H1 (cell line): Measurements from ENCODE around the gene ZFAND3. TPM values are rescaled to one million over a fixed set of nuclear protein-coding genes. Genes with fewer than 3 reads are reported as not detected.

ENCODE experiments used
- CTCF ChIA-PET: fragments of 300-600 bp; sonication (Branson Sonifier 250); formaldehyde crosslinking; loops from one replicate; lab custom pipeline; 2021; ENCODE audit not compliant: partially characterized antibody; lab: Charles Lee
- POLR2A ChIA-PET: fragments of 300-600 bp; sonication (Branson Sonifier 250); formaldehyde crosslinking; loops from one replicate; lab custom pipeline; 2021; ENCODE audit warnings: inconsistent platforms; ENCODE audit not compliant: partially characterized antibody; lab: Charles Lee
- DNase-seq, 2 experiments: peaks; one replicate each; pipeline versions ENCODE4 v3.0.0 to v3.0.0-alpha.2; 2010 to 2022; ENCODE audit warnings: low spot score in 2 of 2, low read depth in 1 of 2, mixed read lengths in 1 of 2
- FAIRE-seq: peaks from 2 replicates; lab custom pipeline; 2011; peaks lifted over from hg19 to GRCh38; lab: Jason Lieb, UNC
- H2AFZ ChIP-seq: 2 replicates; pipeline ENCODE4 v1.8.1; 2012; ENCODE audit warnings: low read length, inconsistent platforms
- H2AK5ac ChIP-seq: 2 replicates; pipeline ENCODE4 v1.6.1; 2013; ENCODE audit warnings: low read depth, low read length
- H2BK120ac ChIP-seq: replicated peaks from 2 replicates; pipeline ENCODE3; 2013; ENCODE audit warnings: low read depth, low read length, inconsistent platforms
- H2BK12ac ChIP-seq: 2 replicates; pipeline ENCODE4 v1.6.1; 2013; ENCODE audit warnings: low read depth, low read length
- H2BK15ac ChIP-seq: 2 replicates; pipeline ENCODE4 v1.6.1; 2013; ENCODE audit warnings: low read length
- H2BK20ac ChIP-seq: 2 replicates; pipeline ENCODE4 v1.6.1; 2013; ENCODE audit warnings: low read length
- H2BK5ac ChIP-seq: 2 replicates; pipeline ENCODE4 v1.6.1; 2013; ENCODE audit warnings: low read depth, low read length
- H3K14ac ChIP-seq: 2 replicates; pipeline ENCODE4 v1.6.1; 2013; ENCODE audit warnings: inconsistent platforms; ENCODE audit not compliant: insufficient read length
- H3K18ac ChIP-seq: 2 replicates; pipeline ENCODE4 v1.6.1; 2013; ENCODE audit warnings: low read length; ENCODE audit errors: extremely low read depth
- H3K23ac ChIP-seq: 2 replicates; pipeline ENCODE4 v1.6.1; 2013; ENCODE audit warnings: inconsistent platforms; ENCODE audit not compliant: insufficient read length
- H3K23me2 ChIP-seq: 2 replicates; pipeline ENCODE4 v1.6.1; 2013; ENCODE audit warnings: low read depth, low read length
- H3K27ac ChIP-seq: 2 replicates; pipeline ENCODE4 v1.6.1; 2011; ENCODE audit warnings: low read depth, low read length, inconsistent platforms
- H3K27me3 ChIP-seq, 4 experiments: replicated peaks in 1 of 4; 1 replicate in 1 of 4; 2 replicates in 3 of 4; pipeline versions ENCODE4 v1.6.1 to v1.8.1; 2011 to 2013; ENCODE audit warnings: low read length in 3 of 4, mild to moderate bottlenecking in 3 of 4, inconsistent platforms in 2 of 4, mixed read lengths in 2 of 4, moderate library complexity in 1 of 4; ENCODE audit not compliant: control insufficient read depth in 3 of 4, insufficient read depth in 3 of 4; ENCODE audit errors: extremely low read depth in 1 of 4
- H3K36me3 ChIP-seq, 4 experiments: 2 replicates each; pipeline versions ENCODE4 v1.6.1 to v1.8.1; 2011 to 2013; ENCODE audit warnings: mild to moderate bottlenecking in 4 of 4, low read length in 3 of 4, moderate library complexity in 2 of 4, control low read depth in 1 of 4, inconsistent platforms in 1 of 4; ENCODE audit not compliant: insufficient read depth in 4 of 4, control insufficient read depth in 2 of 4
- H3K4ac ChIP-seq: replicated peaks from 2 replicates; pipeline ENCODE3; 2013; ENCODE audit warnings: low read length, low read depth, mixed read lengths, inconsistent platforms; ENCODE audit not compliant: insufficient read length
- H3K4me1 ChIP-seq, 4 experiments: replicated peaks in 1 of 4; 1 replicate in 1 of 4; 2 replicates in 3 of 4; pipeline versions ENCODE4 v1.6.1 to v1.8.1; 2011 to 2013; ENCODE audit warnings: low read length in 3 of 4, inconsistent platforms in 2 of 4, mixed read lengths in 1 of 4; ENCODE audit not compliant: insufficient read depth in 4 of 4, control insufficient read depth in 3 of 4
- H3K4me2 ChIP-seq, 2 experiments: 2 replicates each; pipeline versions ENCODE4 v1.6.1 to v1.8.1; 2011 to 2013; ENCODE audit warnings: low read depth in 2 of 2, low read length in 2 of 2, control low read depth in 1 of 2, inconsistent platforms in 1 of 2, mild to moderate bottlenecking in 1 of 2; ENCODE audit not compliant: insufficient read depth in 1 of 2
- H3K4me3 ChIP-seq, 4 experiments: fragments of 200-600, 300-600 bp in 1 of 4; sonication (generic), shearing (Covaris generic), sonication (Bioruptor Twin) in 1 of 4; 2 replicates each; pipeline versions ENCODE4 v1.5.1 to v1.8.1; 2011 to 2016; ENCODE audit warnings: low read length in 4 of 4, low read depth in 3 of 4, control low read depth in 2 of 4, inconsistent platforms in 2 of 4, mild to moderate bottlenecking in 2 of 4, mixed read lengths in 1 of 4, moderate library complexity in 1 of 4; ENCODE audit not compliant: insufficient read depth in 2 of 4; ENCODE audit errors: extremely low read depth in 1 of 4
- H3K56ac ChIP-seq: replicated peaks from 2 replicates; pipeline ENCODE3; 2013; ENCODE audit warnings: low read depth, mild to moderate bottlenecking, mixed read lengths, low read length, inconsistent platforms; ENCODE audit not compliant: insufficient read length
- H3K79me1 ChIP-seq: 2 replicates; pipeline ENCODE4 v1.6.1; 2013; ENCODE audit warnings: low read depth, low read length, control low read depth
- H3K79me2 ChIP-seq, 2 experiments: 2 replicates each; pipeline versions ENCODE4 v1.6.1 to v1.8.1; 2012 to 2013; ENCODE audit warnings: low read length in 2 of 2, mild to moderate bottlenecking in 2 of 2, inconsistent platforms in 1 of 2; ENCODE audit not compliant: insufficient read depth in 2 of 2, control insufficient read depth in 1 of 2
- H3K9ac ChIP-seq, 4 experiments: replicated peaks in 1 of 4; 1 replicate in 1 of 4; 2 replicates in 3 of 4; pipeline versions ENCODE4 v1.6.1 to v1.8.1; 2011 to 2013; ENCODE audit warnings: low read depth in 3 of 4, low read length in 3 of 4, control low read depth in 2 of 4, mild to moderate bottlenecking in 2 of 4, moderate library complexity in 2 of 4, inconsistent platforms in 1 of 4; ENCODE audit errors: extremely low read depth in 1 of 4
- H3K9me3 ChIP-seq, 2 experiments: 2 replicates each; pipeline versions ENCODE4 v1.6.1 to v1.8.1; 2012 to 2013; ENCODE audit warnings: mild to moderate bottlenecking in 2 of 2, moderate library complexity in 2 of 2, control low read depth in 1 of 2, inconsistent platforms in 1 of 2, low read depth in 1 of 2, low read length in 1 of 2, mixed read lengths in 1 of 2; ENCODE audit not compliant: insufficient read depth in 2 of 2
- H4K20me1 ChIP-seq, 2 experiments: replicated peaks in 1 of 2; 2 replicates each; pipeline versions ENCODE3 to v1.8.1; 2011 to 2013; ENCODE audit warnings: inconsistent platforms in 2 of 2, low read length in 2 of 2, mild to moderate bottlenecking in 1 of 2; ENCODE audit not compliant: insufficient read depth in 2 of 2, control insufficient read depth in 1 of 2
- H4K5ac ChIP-seq: 2 replicates; pipeline ENCODE4 v1.6.1; 2013; ENCODE audit warnings: low read length, low read depth, mixed read lengths, inconsistent platforms; ENCODE audit not compliant: insufficient read length
- H4K8ac ChIP-seq: 2 replicates; pipeline ENCODE4 v1.8.0; 2013; ENCODE audit warnings: mild to moderate bottlenecking, moderate library complexity, low read length, inconsistent platforms; ENCODE audit not compliant: insufficient read depth; ENCODE audit errors: extremely low read depth
- H4K91ac ChIP-seq: replicated peaks from 2 replicates; pipeline ENCODE3; 2013; ENCODE audit warnings: low read length, mixed read lengths, inconsistent platforms; ENCODE audit not compliant: insufficient read length
- ASH2L ChIP-seq: fragments of 200-600, 300-600 bp; sonication (generic); IDR thresholded peaks from one replicate; pipeline ENCODE4 v1.7.1; 2017; ENCODE audit warnings: low read length
- CREB1 ChIP-seq: IDR thresholded peaks from 2 replicates; pipeline ENCODE4 v1.6.1; 2012; ENCODE audit warnings: inconsistent platforms
- EZH2 ChIP-seq: fragments of 200-600 bp; sonication (generic); IDR thresholded peaks from 2 replicates; pipeline ENCODE4 v1.7.1; 2012; ENCODE audit warnings: low read depth, mild to moderate bottlenecking, moderate library complexity, low read length, inconsistent platforms; ENCODE audit not compliant: severe bottlenecking
- FOSL1 ChIP-seq: IDR thresholded peaks from 2 replicates; pipeline ENCODE4 v1.6.1; 2011; ENCODE audit warnings: mild to moderate bottlenecking, low read depth, low read length, moderate library complexity; ENCODE audit not compliant: insufficient read depth
- GABPA ChIP-seq: IDR thresholded peaks from 2 replicates; pipeline ENCODE4 v1.6.1; 2011; ENCODE audit warnings: mild to moderate bottlenecking, low read length, moderate library complexity, borderline replicate concordance; ENCODE audit not compliant: insufficient read depth
- HDAC2 ChIP-seq, 2 experiments: fragments of 300-600 bp in 1 of 2; sonication (generic) in 1 of 2; IDR thresholded peaks; 2 replicates each; pipeline ENCODE4 v1.6.1; 2011 to 2012; ENCODE audit warnings: low read depth in 2 of 2, low read length in 2 of 2, mild to moderate bottlenecking in 2 of 2, moderate library complexity in 2 of 2, borderline replicate concordance in 1 of 2, inconsistent platforms in 1 of 2
- JUN ChIP-seq: IDR thresholded peaks from 2 replicates; pipeline ENCODE4 v1.6.1; 2011; ENCODE audit warnings: low read depth, mild to moderate bottlenecking, improper control_type of control experiment, low read length
- KDM1A ChIP-seq: fragments of 200-600, 300-600 bp; sonication (generic); IDR thresholded peaks from 2 replicates; pipeline ENCODE4 v1.7.1; 2016; ENCODE audit warnings: mild to moderate bottlenecking, low read length, borderline replicate concordance
- KDM5A ChIP-seq: fragments of 200-600 bp; IDR thresholded peaks from 2 replicates; pipeline ENCODE4 v1.7.1; 2012; ENCODE audit warnings: mild to moderate bottlenecking, low read length, inconsistent platforms, mixed read lengths
- NRF1 ChIP-seq: IDR thresholded peaks from 2 replicates; pipeline ENCODE4 v1.6.1; 2011; ENCODE audit warnings: mild to moderate bottlenecking, low read depth, low read length, improper control_type of control experiment
- RXRA ChIP-seq: IDR thresholded peaks from 2 replicates; pipeline ENCODE4 v1.6.1; 2011; ENCODE audit warnings: low read depth, mild to moderate bottlenecking, low read length, moderate library complexity; ENCODE audit not compliant: insufficient read depth
- SP2 ChIP-seq: IDR thresholded peaks from 2 replicates; pipeline ENCODE4 v1.6.1; 2012; ENCODE audit warnings: mild to moderate bottlenecking, low read length, inconsistent platforms
- TCF12 ChIP-seq: IDR thresholded peaks from 2 replicates; pipeline ENCODE4 v1.6.1; 2011; ENCODE audit warnings: low read depth, mild to moderate bottlenecking, low read length
- ZNF274 ChIP-seq: IDR thresholded peaks from 2 replicates; pipeline ENCODE4 v1.7.0; 2012; ENCODE audit warnings: low read length, borderline replicate concordance; ENCODE audit errors: extremely low read depth
- WGBS, 2 experiments: shearing (Covaris generic) in 1 of 2; methylation state at CpG; one replicate each; pipeline versions ENCODE4 v1.1.6 to v1.1.7; 2013 to 2015; ENCODE audit warnings: low lambda C conversion rate in 2 of 2, mixed read lengths in 2 of 2, inconsistent platforms in 1 of 2, low coverage in 1 of 2, missing lambda C conversion rate in 1 of 2; ENCODE audit not compliant: insufficient replicate concordance in 2 of 2, insufficient coverage in 1 of 2, insufficient read length in 1 of 2; ENCODE audit errors: extremely low coverage in 1 of 2, missing lambda C conversion rate in 1 of 2; 5-methylcytosine and 5-hydroxymethylcytosine counted together
- polyA plus RNA-seq, 7 experiments: library from polyadenylated mRNA; depleted of rRNA in 3 of 7; stranded (reverse) in 5 of 7; unstranded in 2 of 7; fragments of >200 nt in 5 of 7; fragments of 200-250 nt in 2 of 7; gene quantifications; 1 replicate in 5 of 7; 2 replicates in 1 of 7; 4 replicates in 1 of 7; pipeline versions ENCODE4 v1.2.1 to v1.2.3, GENCODE V29; 2011 to 2013; ENCODE audit warnings: missing spikeins in 2 of 7, mixed read lengths in 2 of 7
- total RNA-seq: library from RNA; stranded (reverse); fragmentation: NEBNext Ultra II Directional; extraction: Animal tissue kit (Norgen Biotek cat#: 25700); gene quantifications from 2 replicates; pipeline ENCODE4 v1.2.1, GENCODE V29; 2021

ZFAND3 gene
- total and polyA plus RNA-seq, 2 of the 8 experiments (the other 6 are each of a cell fraction or from before 2014, with no cell fraction given): 13.0 to 51.3 TPM

- H4K5ac ChIP-seq: no peak overlapping the region
- H2BK12ac ChIP-seq: no peak overlapping the region
- H4K20me1 ChIP-seq: no peaks in the 10 kb centered on the region
- no peak overlapping the region for H3K9ac ChIP-seq
- H3K4me1 ChIP-seq: peaks cover 4 to 15% (median 12%) of the 10 kb centered on the region in 4 experiments
- ChIA-PET CTCF (interaction anchor here (1.1 to 1.8 kb wide), 3 partner anchors 10 to 104 kb away, joined by 3 to 8 read pairs (median 5); no protein-coding TSS in a partner anchor), POLR2A (interaction anchor here (1.0 to 1.6 kb wide), 3 partner anchors 10 to 22 kb away, joined by 3 to 5 read pairs (median 5); no protein-coding TSS in a partner anchor)
- no peak overlapping the region for H3K18ac ChIP-seq
- H2BK20ac ChIP-seq: no peak overlapping the region
- no peak overlapping the region for H3K4ac ChIP-seq
- no peaks in the 10 kb centered on the region for H3K9me3 ChIP-seq
- H3K14ac ChIP-seq: no peak overlapping the region
- no peak overlapping the region for H2AK5ac ChIP-seq
- no peaks in the 10 kb centered on the region for H3K36me3 ChIP-seq
- H3K56ac ChIP-seq: no peak overlapping the region
- no peaks in the 10 kb centered on the region; the same call in 1 of the 2 replicates for H3K79me1 ChIP-seq
- FAIRE-seq (peak; percentile 82), DNase-seq (peak in 1 of 2 experiments; percentile 49)
- peak overlapping the region in 1 of 4 experiments; percentile 39; a peak in 1 of 8 replicates for H3K4me3 ChIP-seq
- H3K23ac ChIP-seq: no peak overlapping the region
- H2AFZ ChIP-seq: no peak overlapping the region
- peak overlapping the region; percentile 26; the same call in 1 of the 2 replicates for H2BK5ac ChIP-seq
- H3K4me2 ChIP-seq: peak overlapping the region; percentile 4 to 47
- 0 out of 2 replicates have a peak overlapping the region, but pooled peaks have one; percentile 13 for H3K27ac ChIP-seq
- H3K79me2 ChIP-seq: 0 out of 4 replicates have a peak, but pooled peaks cover 0 to 4% of the 10 kb centered on the region in 2 experiments
- H3K27me3 ChIP-seq: no peaks in the 10 kb centered on the region
- 11% methylated on average over 5 of the region's 5 CpGs; no CpG with 5 or more reads in 1 of the 2 experiments for WGBS, 2 experiments
- no peak overlapping the region for H2BK120ac ChIP-seq
- no peak overlapping the region for H4K8ac ChIP-seq
- H4K91ac ChIP-seq: no peak overlapping the region
- H3K23me2 ChIP-seq: no peaks in the 10 kb centered on the region
- no peak overlapping the region for H2BK15ac ChIP-seq
- TF ChIP-seq GABPA: no peak
- peak; percentile 99 for TF ChIP-seq KDM1A
- TF ChIP-seq EZH2: no peak
- TF ChIP-seq NRF1: no peak
- no peak for TF ChIP-seq ZNF274
- TF ChIP-seq JUN: no peak
- TF ChIP-seq SP2: no peak
- TF ChIP-seq TCF12: no peak
- TF ChIP-seq KDM5A: no peak
- TF ChIP-seq FOSL1: no peak
- TF ChIP-seq CREB1: no peak
- TF ChIP-seq HDAC2 (IDR thresholded peaks at IDR 0.05; ENCODE audit: borderline replicate concordance in 1 of 2, low read depth in 2 of 2, low read length in 2 of 2): peak; percentile 65 to 95; a peak in 2 of 4 replicates
- TF ChIP-seq RXRA: no peak
- TF ChIP-seq ASH2L: no peak
These were observed 318.8 kb downstream of the ZFAND3 start for GRCh38 chr6:38138374-38138773.
